Ovary (tissue), 9 donors: Measurements from ENCODE around the gene PZP. TPM values are rescaled to one million over a fixed set of nuclear protein-coding genes. Genes with fewer than 3 reads are reported as not detected.

Experiments used
- DNase-seq, 5 donors: peaks; one replicate each; pipeline ENCODE4 v3.0.0-alpha.2; 2019 to 2020
- H3K27ac ChIP-seq, 2 donors: fragments of 200-600 bp; one replicate each; pipeline versions ENCODE4 v1.5.1 to v1.8.0; 2019 to 2022
- H3K27me3 ChIP-seq: fragments of 200-600 bp; one replicate; pipeline ENCODE4 v1.8.0; 2022
- H3K36me3 ChIP-seq: fragments of 200-600 bp; sonication (generic); one replicate; pipeline ENCODE4 v1.5.1; 2019
- H3K4me1 ChIP-seq: one replicate; pipeline ENCODE4 v1.8.1; 2013; ENCODE audit warnings: mild to moderate bottlenecking, moderate library complexity; ENCODE audit not compliant: insufficient read depth
- H3K4me3 ChIP-seq: fragments of 200-600 bp; sonication (generic); one replicate; pipeline ENCODE4 v1.5.1; 2017
- H3K9me3 ChIP-seq, 2 donors: fragments of 200-600 bp in 1 of 2; sonication (generic) in 1 of 2; one replicate each; pipeline versions ENCODE4 v1.5.1 to v1.8.1; 2013 to 2019; ENCODE audit warnings: mild to moderate bottlenecking in 1 of 2, moderate library complexity in 1 of 2
- CTCF ChIP-seq, 3 donors: fragments of 450-650 bp in 2 of 3; fragments of 200-600 bp in 1 of 3; IDR thresholded peaks; one replicate each; pipeline versions ENCODE4 v1.5.1 to v1.8.0; 2016 to 2022; ENCODE audit warnings: antibody characterized with exemption in 3 of 3, mild to moderate bottlenecking in 1 of 3
- EP300 ChIP-seq: sonication (generic); formaldehyde crosslinking; IDR thresholded peaks from one replicate; pipeline ENCODE4 v1.6.1; 2017; ENCODE audit warnings: antibody characterized with exemption
- POLR2A ChIP-seq: fragments of 450-650 bp; IDR thresholded peaks from one replicate; pipeline ENCODE4 v1.6.1; 2017; ENCODE audit warnings: antibody characterized with exemption, mild to moderate bottlenecking, moderate library complexity
- WGBS, 3 donors: extraction: QIAGEN DNeasy Blood & Tissue Kit in 1 of 3; methylation state at CpG; one replicate each; pipeline versions ENCODE4 v1.1.5 to v1.1.7; 2013 to 2017; 5-methylcytosine and 5-hydroxymethylcytosine counted together
- intact Hi-C, 4 donors: fragments of 100-400 bp; cut with DNase I; formaldehyde crosslinking; loops; one replicate each; pipeline versions ENCODE4 v1.11.0 to v1.15.1; 2022 to 2023
- polyA plus RNA-seq, 2 donors: library from polyadenylated mRNA; stranded (reverse); fragments of 200-250 nt in 1 of 2; fragments of 350-450 nt in 1 of 2; fragmentation: Illumina TruSeq in 1 of 2; extraction: RNeasy Lipid Tissue Mini Kit (QIAGEN cat#74804) in 1 of 2; gene quantifications; one replicate each; pipeline ENCODE4 v1.2.3, GENCODE V29; 2013 to 2014
- total RNA-seq, 7 donors: library from RNA; depleted of rRNA in 2 of 7; stranded (reverse); fragments of >200 nt in 2 of 7; fragmentation: NEBNext Ultra II Directional in 3 of 7; extraction: Animal tissue kit (Norgen Biotek cat#: 25700) in 3 of 7; gene quantifications; one replicate each; pipeline versions ENCODE4 v1.1.0 to v1.2.4, GENCODE V29; 2016 to 2023
- donor health status: DM: no; HTN: no; CAD: no; lungs with moderate emphysema.
- donor health status: DM: no; HTN: no; CAD: no.
- donor health status: Bipolar disorder and iron deficiency.
- donor health status: DM: yes; HTN: yes; CAD: no.
- donor health status: DM: no; HTN: no; CAD: no.
- donor health status: DM: yes; HTN: yes; CAD: no.

PZP gene
- total and polyA plus RNA-seq, 9 donors: 0.11 to 1.1 (median 0.21) TPM; not detected in 1

GRCh38 chr12:9127936-9128663 is 80.1 kb downstream of the PZP start:
- TF ChIP-seq POLR2A (no peak), EP300 (no peak), CTCF (IDR thresholded peaks at IDR 0.05) (no peak)
- H3K36me3 ChIP-seq: no peaks in the 10 kb centered on the region
- no peak overlapping the region for H3K4me3 ChIP-seq
- DNase-seq: no peak
- H3K27ac ChIP-seq: no peak overlapping the region
- H3K4me1 ChIP-seq: no peaks in the 10 kb centered on the region
- intact Hi-C loops: no loop called here
- WGBS, 3 donors: 97% methylated on average over 35 to 36 of the region's 36 CpGs
- no peaks in the 10 kb centered on the region for H3K9me3 ChIP-seq
- no peaks in the 10 kb centered on the region for H3K27me3 ChIP-seq

- Histone ChIP-seq H3K36me3 (no peaks in the 10 kb centered on the region), H3K4me1 (no peaks in the 10 kb centered on the region), H3K4me3 (no peak overlapping the region), H3K9me3 (no peaks in the 10 kb centered on the region), H3K27me3 (no peaks in the 10 kb centered on the region), H3K27ac (no peak overlapping the region)
- no peak for TF ChIP-seq EP300
- no peak for TF ChIP-seq CTCF (IDR thresholded peaks at IDR 0.05)
- TF ChIP-seq POLR2A: no peak
- no peak for DNase-seq
- intact Hi-C loops: no loop called here
- 95 to 97% (median 96%) methylated on average over 21 of the region's 21 CpGs for WGBS, 3 donors
Measured at GRCh38 chr12:9127484-9127883, 80.7 kb downstream of the PZP start.

- no peak for TF ChIP-seq EP300
- TF ChIP-seq POLR2A: no peak
- no peak for TF ChIP-seq CTCF (IDR thresholded peaks at IDR 0.05)
- intact Hi-C loops: no loop called here
- WGBS, 3 donors: 91 to 93% (median 92%) methylated on average over 14 to 16 of the region's 16 CpGs
- Histone ChIP-seq H3K36me3 (no peaks in the 10 kb centered on the region), H3K27me3 (no peaks in the 10 kb centered on the region), H3K27ac (no peak overlapping the region), H3K9me3 (no peaks in the 10 kb centered on the region), H3K4me3 (peak overlapping the region; percentile 29), H3K4me1 (no peaks in the 10 kb centered on the region)
- no peak for DNase-seq
Measured at GRCh38 chr12:9124383-9125031, 83.7 kb downstream of the PZP start.

GRCh38 chr12:9123781-9124382 is 84.3 kb downstream of the PZP start:
- no peaks in the 10 kb centered on the region for H3K9me3 ChIP-seq
- DNase-seq: no peak
- H3K36me3 ChIP-seq: no peaks in the 10 kb centered on the region
- H3K4me1 ChIP-seq: no peaks in the 10 kb centered on the region
- intact Hi-C loops: no loop called here
- TF ChIP-seq EP300: no peak
- TF ChIP-seq CTCF (IDR thresholded peaks at IDR 0.05): no peak
- no peak for TF ChIP-seq POLR2A
- H3K27ac ChIP-seq: peak overlapping the region in 1 of 2 donors; percentile 24
- no peaks in the 10 kb centered on the region for H3K27me3 ChIP-seq
- WGBS, 3 donors: 31 to 42% (median 32%) methylated on average over 14 of the region's 14 CpGs
- H3K4me3 ChIP-seq: peak overlapping the region; percentile 29
